CD14-positive monocyte (primary cell): ENCODE measurements around the gene KDF1. TPM values are rescaled to one million over a fixed set of nuclear protein-coding genes. Genes with fewer than 3 reads are reported as not detected.

ENCODE experiments used
- DNase-seq, 3 donors: peaks; one replicate each; pipeline ENCODE4 v3.0.0-alpha.2; 2011 to 2022
- H2AFZ ChIP-seq: 2 replicates; pipeline ENCODE4 v1.6.0; 2012; ENCODE audit warnings: mild to moderate bottlenecking, low read depth, low read length, inconsistent platforms; ENCODE audit not compliant: insufficient read depth, poor library complexity, severe bottlenecking
- H3K27ac ChIP-seq, 2 donors: 1 replicate in 1 of 2; 2 replicates in 1 of 2; pipeline ENCODE4 v1.5.1; 2012 to 2013; ENCODE audit warnings: low read length in 2 of 2, control low read depth in 1 of 2, inconsistent platforms in 1 of 2, low read depth in 1 of 2, mild to moderate bottlenecking in 1 of 2
- H3K27me3 ChIP-seq, 2 donors: one replicate each; pipeline versions ENCODE4 v1.6.0 to v1.6.1; 2011 to 2013; ENCODE audit warnings: low read length in 2 of 2; ENCODE audit not compliant: control insufficient read depth in 2 of 2, insufficient read depth in 2 of 2
- H3K36me3 ChIP-seq, 2 donors: replicated peaks in 1 of 2; 1 replicate in 1 of 2; 2 replicates in 1 of 2; pipeline versions ENCODE4 v1.5.1 to v1.6.1; 2012 to 2013; ENCODE audit warnings: low read length in 2 of 2, control low read depth in 1 of 2, inconsistent platforms in 1 of 2, mild to moderate bottlenecking in 1 of 2; ENCODE audit not compliant: insufficient read depth in 2 of 2, control insufficient read depth in 1 of 2
- H3K4me1 ChIP-seq, 2 donors: 1 replicate in 1 of 2; 2 replicates in 1 of 2; pipeline versions ENCODE4 v1.5.1 to v1.6.1; 2012 to 2013; ENCODE audit warnings: low read length in 2 of 2, control low read depth in 1 of 2, inconsistent platforms in 1 of 2, mild to moderate bottlenecking in 1 of 2, moderate library complexity in 1 of 2; ENCODE audit not compliant: insufficient read depth in 2 of 2, control insufficient read depth in 1 of 2
- H3K4me2 ChIP-seq: replicated peaks from 2 replicates; pipeline ENCODE3; 2012; ENCODE audit warnings: low read length, moderate library complexity, mild to moderate bottlenecking; ENCODE audit not compliant: poor library complexity, severe bottlenecking; ENCODE audit errors: extremely low read depth
- H3K4me3 ChIP-seq, 3 experiments: fragments of 200-600 bp in 1 of 3; sonication (generic) in 1 of 3; replicated peaks in 1 of 3; 1 replicate in 2 of 3; 2 replicates in 1 of 3; pipeline ENCODE4 v1.5.1; 2011 to 2013; ENCODE audit warnings: low read length in 3 of 3, mild to moderate bottlenecking in 3 of 3, control low read depth in 2 of 3, low read depth in 2 of 3, inconsistent platforms in 1 of 3, moderate library complexity in 1 of 3
- H3K79me2 ChIP-seq: 2 replicates; pipeline ENCODE4 v1.6.0; 2012; ENCODE audit warnings: mild to moderate bottlenecking, control low read depth, inconsistent platforms, low read length, moderate library complexity; ENCODE audit not compliant: insufficient read depth
- H3K9ac ChIP-seq: 2 replicates; pipeline ENCODE4 v1.6.0; 2017; ENCODE audit warnings: low read length, mild to moderate bottlenecking; ENCODE audit not compliant: insufficient read depth, poor library complexity, severe bottlenecking
- H3K9me3 ChIP-seq, 2 donors: replicated peaks in 1 of 2; 1 replicate in 1 of 2; 2 replicates in 1 of 2; pipeline versions ENCODE4 v1.5.1 to v1.6.1; 2012 to 2013; ENCODE audit warnings: low read length in 2 of 2, control low read depth in 1 of 2; ENCODE audit not compliant: control insufficient read depth in 1 of 2, insufficient read depth in 1 of 2
- H4K20me1 ChIP-seq: 2 replicates; pipeline ENCODE4 v1.6.0; 2012; ENCODE audit warnings: mild to moderate bottlenecking, low read length, control low read depth, moderate library complexity; ENCODE audit not compliant: insufficient read depth
- H3K27ac Mint-ChIP-seq, 7 donors: one replicate each; pipeline ENCODE4 v1.8.0; 2020; ENCODE audit warnings: mild to moderate bottlenecking in 7 of 7, mixed read lengths in 7 of 7, moderate library complexity in 6 of 7, inconsistent platforms in 2 of 7
- H3K27me3 Mint-ChIP-seq, 3 donors: one replicate each; pipeline ENCODE4 v1.8.0; 2021 to 2022; ENCODE audit warnings: low read depth in 3 of 3, mild to moderate bottlenecking in 3 of 3, mixed read lengths in 3 of 3, moderate library complexity in 3 of 3, inconsistent platforms in 1 of 3
- H3K36me3 Mint-ChIP-seq, 2 donors: one replicate each; pipeline ENCODE4 v1.8.0; 2020; ENCODE audit warnings: mixed read lengths in 2 of 2, inconsistent platforms in 1 of 2, mild to moderate bottlenecking in 1 of 2
- H3K4me1 Mint-ChIP-seq: one replicate; pipeline ENCODE4 v1.8.0; 2020; ENCODE audit warnings: mild to moderate bottlenecking, mixed read lengths
- H3K4me3 Mint-ChIP-seq, 2 donors: one replicate each; pipeline ENCODE4 v1.8.0; 2020; ENCODE audit warnings: mild to moderate bottlenecking in 2 of 2, mixed read lengths in 2 of 2, moderate library complexity in 1 of 2
- H3K9me3 Mint-ChIP-seq, 7 donors: one replicate each; pipeline ENCODE4 v1.8.0; 2020 to 2022; ENCODE audit warnings: mixed read lengths in 7 of 7, mild to moderate bottlenecking in 6 of 7, moderate library complexity in 6 of 7, inconsistent platforms in 2 of 7
- CTCF ChIP-seq: fragments of 200-600 bp; IDR thresholded peaks from one replicate; pipeline ENCODE4 v1.8.0; 2022; ENCODE audit warnings: antibody characterized with exemption, mild to moderate bottlenecking
- whole genome bisulfite sequencing: methylation state at CpG from one replicate; pipeline ENCODE4 v1.1.5; 2013; ENCODE audit warnings: missing lambda C conversion rate; ENCODE audit not compliant: insufficient coverage; 5-methylcytosine and 5-hydroxymethylcytosine counted together
- intact Hi-C, 2 donors: fragments of 100-400 bp; cut with micrococcal nuclease; formaldehyde crosslinking; loops; one replicate each; pipeline versions ENCODE4 v1.15.0 to v1.15.1; 2023
- polyA plus RNA-seq, 3 donors: library from polyadenylated mRNA; depleted of rRNA in 1 of 3; unstranded in 2 of 3; stranded (reverse) in 1 of 3; fragments of 300-500 nt in 2 of 3; fragments of >200 nt in 1 of 3; fragmentation: Illumina TruSeq in 2 of 3; gene quantifications; 1 replicate in 2 of 3; 2 replicates in 1 of 3; pipeline ENCODE4 v1.2.3, GENCODE V29; 2012 to 2021

Gene KDF1
- polyA plus RNA-seq, 3 donors = not detected

- H3K27ac Mint-ChIP-seq = peak within 1 kb of the TSS; percentile 87 to 95 (median 92)
- 0% methylated on average over 70 of the region's 83 CpGs for WGBS
- Histone ChIP-seq H3K4me3 (peak within 1 kb of the TSS; percentile 74 to 88 (median 78)), H2AFZ (peak within 1 kb of the TSS; percentile 90), H3K36me3 (peaks cover 26 to 29% of the 10 kb centered on the region in 2 donors), H3K4me1 (peaks cover 15 to 21% of the 10 kb centered on the region in 2 donors), H3K79me2 (peaks cover 35% of the 10 kb centered on the region), H3K4me2 (peak within 1 kb of the TSS; percentile 80), H3K27ac (peak within 1 kb of the TSS; percentile 11 to 83), H3K9me3 (no peaks in the 10 kb centered on the region), H3K27me3 (no peaks in the 10 kb centered on the region), H4K20me1 (peaks cover 9% of the 10 kb centered on the region), H3K9ac (peak within 1 kb of the TSS; percentile 88)
- H3K9me3 Mint-ChIP-seq = no peaks in the 10 kb centered on the region
- intact Hi-C loops = no loop called here
- peaks cover 0 to 3% (median 3%) of the 10 kb centered on the region in 3 donors for H3K27me3 Mint-ChIP-seq
- H3K4me1 Mint-ChIP-seq = peaks cover 20% of the 10 kb centered on the region
- peak; percentile 95 to 96 (median 95) for DNase-seq
- peaks cover 14 to 32% of the 10 kb centered on the region in 2 donors for H3K36me3 Mint-ChIP-seq
- H3K4me3 Mint-ChIP-seq = peak within 1 kb of the TSS; percentile 91 to 96
- TF ChIP-seq CTCF = no peak
These were observed 38.5 kb downstream of the KDF1 start, which contains the start of gene NUDC for GRCh38 chr1:26921540-26922430. TSS of gene NUDC (plus strand) at chr1:26921743. CDS start at chr1:26921849, 106 bp downstream.

DNA sequence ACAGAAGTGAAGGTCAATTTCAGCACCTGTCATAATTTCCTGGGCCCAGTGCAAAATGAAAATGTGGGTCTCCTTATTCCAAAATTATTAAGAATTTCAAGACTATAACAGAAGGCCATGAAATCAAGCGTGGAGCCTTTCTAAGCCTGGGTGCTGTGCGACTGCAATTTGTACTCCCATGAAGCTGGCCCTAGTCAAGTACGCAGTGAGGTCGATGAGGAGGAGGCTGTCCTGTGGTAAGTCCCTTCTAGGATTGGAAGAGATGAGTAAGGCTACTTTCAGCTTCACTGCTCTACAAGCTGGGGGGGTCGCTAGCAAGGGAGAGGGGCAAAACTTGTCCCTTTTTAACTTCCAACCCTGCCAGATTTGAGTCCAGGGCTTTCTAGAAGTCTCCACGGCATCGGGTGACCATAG is 39.1 kb downstream of the KDF1 start:
- intact Hi-C loops = no loop called here
- H3K9ac ChIP-seq = peak overlapping the region; percentile 88
- peak overlapping the region; percentile 25 to 95 (median 92) for H3K27ac Mint-ChIP-seq
- DNase-seq = no peak
- no peaks in the 10 kb centered on the region for H3K27me3 ChIP-seq
- peak overlapping the region; percentile 91 to 96 for H3K4me3 Mint-ChIP-seq
- peaks cover 21 to 23% of the 10 kb centered on the region in 2 donors for H3K36me3 ChIP-seq
- peaks cover 9 to 26% of the 10 kb centered on the region in 2 donors for H3K36me3 Mint-ChIP-seq
- H3K9me3 Mint-ChIP-seq = no peaks in the 10 kb centered on the region
- peaks cover 20% of the 10 kb centered on the region for H3K4me1 Mint-ChIP-seq
- peaks cover 0 to 3% (median 3%) of the 10 kb centered on the region in 3 donors for H3K27me3 Mint-ChIP-seq
- H4K20me1 ChIP-seq = peaks cover 9% of the 10 kb centered on the region
- peak overlapping the region; percentile 80 for H3K4me2 ChIP-seq
- H3K4me1 ChIP-seq = peaks cover 15 to 21% of the 10 kb centered on the region in 2 donors
- TF ChIP-seq CTCF = no peak
- WGBS = 4% methylated on average over 5 of the region's 7 CpGs
- peak overlapping the region in 2 of 3 experiments; percentile 74 to 88 for H3K4me3 ChIP-seq
- peak overlapping the region; percentile 90 for H2AFZ ChIP-seq
- peaks cover 31% of the 10 kb centered on the region for H3K79me2 ChIP-seq
- H3K27ac ChIP-seq = peak overlapping the region in 1 of 2 donors; percentile 83
- H3K9me3 ChIP-seq = no peaks in the 10 kb centered on the region
